ENCODE data around the gene C2orf68. TPM values are rescaled to one million over a fixed set of nuclear protein-coding genes. Genes with fewer than 3 reads are reported as not detected.

The C2orf68 gene
- total RNA-seq, 1 experiment from 2014 or later: 69.6 TPM

DNA sequence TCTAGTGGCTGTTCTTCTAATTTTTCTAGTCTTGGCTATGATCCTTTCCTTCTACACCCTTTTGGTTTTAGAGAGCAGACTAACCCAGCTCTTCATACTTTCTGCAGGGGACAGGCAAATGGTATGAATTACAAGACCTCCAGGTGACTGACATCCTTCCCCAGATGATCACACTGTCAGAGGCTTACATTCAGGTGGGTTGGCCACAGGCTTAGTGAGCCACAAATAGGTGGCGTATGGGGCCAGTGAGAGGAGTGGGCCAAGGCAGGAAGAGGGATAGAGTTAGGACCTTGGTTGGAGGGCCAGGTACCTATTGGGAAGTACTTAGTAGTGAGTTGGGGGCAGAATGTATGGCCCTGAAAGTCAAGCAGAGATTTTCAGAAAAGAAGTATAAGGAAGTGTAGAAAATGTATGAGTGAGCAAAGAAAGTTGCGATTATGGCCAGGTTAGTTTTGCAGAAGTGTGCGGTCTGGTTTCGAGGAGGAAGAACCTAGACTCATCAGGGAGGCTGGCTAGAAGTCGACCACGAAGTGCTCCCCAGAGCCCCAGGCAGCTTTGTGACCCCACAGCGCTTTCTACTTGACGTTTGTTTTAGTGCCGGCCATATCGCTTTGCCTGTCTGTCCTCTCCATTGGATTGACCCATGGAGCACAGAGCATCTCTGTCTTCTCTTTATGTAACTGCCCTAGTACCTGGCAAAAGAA lies 36.1 kb upstream of the C2orf68 start:
- POLR2A ChIA-PET: no interaction called here
- ATAC-seq (no peak), DNase-seq (ENCODE audit: low spot score) (no peak)
- peak overlapping the region; percentile 17; the same call in 1 of the 2 replicates for H3K27ac Mint-ChIP-seq
- no peaks in the 10 kb centered on the region for H3K4me1 Mint-ChIP-seq
- no peaks in the 10 kb centered on the region for H3K27me3 Mint-ChIP-seq (ENCODE audit: low read depth)
- peaks cover 75% of the 10 kb centered on the region for H3K36me3 Mint-ChIP-seq
- CTCF ChIA-PET: interaction anchor here (1.3 to 2.8 kb wide), 4 partner anchors 11 to 59 kb away, joined by 3 to 27 read pairs (median 7); partner anchors contain the start of gene C2orf68
- H3K9me3 Mint-ChIP-seq: no peaks in the 10 kb centered on the region
- H3K4me3 Mint-ChIP-seq: no peak overlapping the region
- TF ChIP-seq CBFB (CRISPR knock-in tag; IDR thresholded peaks at IDR 0.05; ENCODE audit: low read depth) (no peak), ESRRA (CRISPR knock-in tag; IDR thresholded peaks at IDR 0.05; ENCODE audit: borderline replicate concordance) (no peak), ZNF232 (CRISPR knock-in tag; IDR thresholded peaks at IDR 0.05) (no peak), ETV6 (CRISPR knock-in tag; IDR thresholded peaks at IDR 0.05) (no peak), ZNF138 (CRISPR knock-in tag; conservative IDR thresholded peaks at IDR 0.05) (no peak), ZNF423 (CRISPR knock-in tag; IDR thresholded peaks at IDR 0.05) (no peak), TP53 (CRISPR knock-in tag; IDR thresholded peaks at IDR 0.05) (no peak), CREB1 (CRISPR knock-in tag; IDR thresholded peaks at IDR 0.05) (no peak), SP1 (CRISPR knock-in tag; conservative IDR thresholded peaks at IDR 0.05) (no peak), GABPB1 (CRISPR knock-in tag; IDR thresholded peaks at IDR 0.05) (no peak)
- TF ChIP-seq, protein P1, sequence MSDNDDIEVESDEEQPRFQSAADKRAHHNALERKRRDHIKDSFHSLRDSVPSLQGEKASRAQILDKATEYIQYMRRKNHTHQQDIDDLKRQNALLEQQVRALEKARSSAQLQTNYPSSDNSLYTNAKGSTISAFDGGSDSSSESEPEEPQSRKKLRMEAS (CRISPR knock-in tag; IDR thresholded peaks at IDR 0.05): no peak
- TF ChIP-seq, protein P2, sequence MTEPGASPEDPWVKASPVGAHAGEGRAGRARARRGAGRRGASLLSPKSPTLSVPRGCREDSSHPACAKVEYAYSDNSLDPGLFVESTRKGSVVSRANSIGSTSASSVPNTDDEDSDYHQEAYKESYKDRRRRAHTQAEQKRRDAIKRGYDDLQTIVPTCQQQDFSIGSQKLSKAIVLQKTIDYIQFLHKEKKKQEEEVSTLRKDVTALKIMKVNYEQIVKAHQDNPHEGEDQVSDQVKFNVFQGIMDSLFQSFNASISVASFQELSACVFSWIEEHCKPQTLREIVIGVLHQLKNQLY (CRISPR knock-in tag; IDR thresholded peaks at IDR 0.05): no peak
- TF ChIP-seq, protein P3, sequence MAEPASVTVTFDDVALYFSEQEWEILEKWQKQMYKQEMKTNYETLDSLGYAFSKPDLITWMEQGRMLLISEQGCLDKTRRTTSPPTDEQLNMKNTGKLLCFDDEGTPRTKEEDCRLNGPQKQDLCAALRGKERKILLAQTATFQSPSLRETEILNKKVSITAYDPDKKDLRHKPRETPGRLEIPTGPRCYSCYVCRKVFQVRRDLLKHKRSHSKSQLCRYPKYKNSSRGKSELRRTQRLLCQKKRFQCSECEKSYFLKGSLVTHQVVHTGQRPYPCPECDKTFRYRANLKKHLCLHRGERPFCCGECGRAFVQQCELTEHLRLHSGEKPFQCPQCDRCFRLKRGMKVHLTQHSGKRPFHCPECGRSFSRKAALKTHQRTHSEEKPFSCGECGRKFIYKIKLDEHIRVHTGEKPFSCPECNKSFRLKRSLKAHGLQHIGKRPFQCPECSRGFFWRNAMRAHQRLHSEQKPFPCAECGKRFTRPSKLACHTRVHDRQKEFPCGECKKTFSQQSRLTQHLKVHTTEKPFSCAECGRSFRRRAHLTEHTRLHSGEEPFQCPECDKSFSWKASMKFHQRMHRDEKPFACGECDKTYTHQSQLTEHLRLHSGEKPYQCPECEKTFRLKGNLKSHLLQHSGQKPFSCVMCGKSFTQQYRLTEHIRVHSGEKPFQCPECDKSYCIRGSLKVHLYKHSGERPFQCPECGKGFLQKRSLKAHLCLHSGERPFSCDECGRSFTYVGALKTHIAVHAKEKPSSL (CRISPR knock-in tag; conservative IDR thresholded peaks at IDR 0.05): no peak
- TF ChIP-seq, protein P4, sequence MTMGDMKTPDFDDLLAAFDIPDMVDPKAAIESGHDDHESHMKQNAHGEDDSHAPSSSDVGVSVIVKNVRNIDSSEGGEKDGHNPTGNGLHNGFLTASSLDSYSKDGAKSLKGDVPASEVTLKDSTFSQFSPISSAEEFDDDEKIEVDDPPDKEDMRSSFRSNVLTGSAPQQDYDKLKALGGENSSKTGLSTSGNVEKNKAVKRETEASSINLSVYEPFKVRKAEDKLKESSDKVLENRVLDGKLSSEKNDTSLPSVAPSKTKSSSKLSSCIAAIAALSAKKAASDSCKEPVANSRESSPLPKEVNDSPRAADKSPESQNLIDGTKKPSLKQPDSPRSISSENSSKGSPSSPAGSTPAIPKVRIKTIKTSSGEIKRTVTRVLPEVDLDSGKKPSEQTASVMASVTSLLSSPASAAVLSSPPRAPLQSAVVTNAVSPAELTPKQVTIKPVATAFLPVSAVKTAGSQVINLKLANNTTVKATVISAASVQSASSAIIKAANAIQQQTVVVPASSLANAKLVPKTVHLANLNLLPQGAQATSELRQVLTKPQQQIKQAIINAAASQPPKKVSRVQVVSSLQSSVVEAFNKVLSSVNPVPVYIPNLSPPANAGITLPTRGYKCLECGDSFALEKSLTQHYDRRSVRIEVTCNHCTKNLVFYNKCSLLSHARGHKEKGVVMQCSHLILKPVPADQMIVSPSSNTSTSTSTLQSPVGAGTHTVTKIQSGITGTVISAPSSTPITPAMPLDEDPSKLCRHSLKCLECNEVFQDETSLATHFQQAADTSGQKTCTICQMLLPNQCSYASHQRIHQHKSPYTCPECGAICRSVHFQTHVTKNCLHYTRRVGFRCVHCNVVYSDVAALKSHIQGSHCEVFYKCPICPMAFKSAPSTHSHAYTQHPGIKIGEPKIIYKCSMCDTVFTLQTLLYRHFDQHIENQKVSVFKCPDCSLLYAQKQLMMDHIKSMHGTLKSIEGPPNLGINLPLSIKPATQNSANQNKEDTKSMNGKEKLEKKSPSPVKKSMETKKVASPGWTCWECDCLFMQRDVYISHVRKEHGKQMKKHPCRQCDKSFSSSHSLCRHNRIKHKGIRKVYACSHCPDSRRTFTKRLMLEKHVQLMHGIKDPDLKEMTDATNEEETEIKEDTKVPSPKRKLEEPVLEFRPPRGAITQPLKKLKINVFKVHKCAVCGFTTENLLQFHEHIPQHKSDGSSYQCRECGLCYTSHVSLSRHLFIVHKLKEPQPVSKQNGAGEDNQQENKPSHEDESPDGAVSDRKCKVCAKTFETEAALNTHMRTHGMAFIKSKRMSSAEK (CRISPR knock-in tag; IDR thresholded peaks at IDR 0.05; ENCODE audit: borderline replicate concordance): no peak
- TF ChIP-seq, protein P5, sequence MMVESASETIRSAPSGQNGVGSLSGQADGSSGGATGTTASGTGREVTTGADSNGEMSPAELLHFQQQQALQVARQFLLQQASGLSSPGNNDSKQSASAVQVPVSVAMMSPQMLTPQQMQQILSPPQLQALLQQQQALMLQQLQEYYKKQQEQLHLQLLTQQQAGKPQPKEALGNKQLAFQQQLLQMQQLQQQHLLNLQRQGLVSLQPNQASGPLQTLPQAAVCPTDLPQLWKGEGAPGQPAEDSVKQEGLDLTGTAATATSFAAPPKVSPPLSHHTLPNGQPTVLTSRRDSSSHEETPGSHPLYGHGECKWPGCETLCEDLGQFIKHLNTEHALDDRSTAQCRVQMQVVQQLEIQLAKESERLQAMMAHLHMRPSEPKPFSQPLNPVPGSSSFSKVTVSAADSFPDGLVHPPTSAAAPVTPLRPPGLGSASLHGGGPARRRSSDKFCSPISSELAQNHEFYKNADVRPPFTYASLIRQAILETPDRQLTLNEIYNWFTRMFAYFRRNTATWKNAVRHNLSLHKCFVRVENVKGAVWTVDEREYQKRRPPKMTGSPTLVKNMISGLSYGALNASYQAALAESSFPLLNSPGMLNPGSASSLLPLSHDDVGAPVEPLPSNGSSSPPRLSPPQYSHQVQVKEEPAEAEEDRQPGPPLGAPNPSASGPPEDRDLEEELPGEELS (CRISPR knock-in tag; IDR thresholded peaks at IDR 0.05): no peak
- TF ChIP-seq, protein P6, sequence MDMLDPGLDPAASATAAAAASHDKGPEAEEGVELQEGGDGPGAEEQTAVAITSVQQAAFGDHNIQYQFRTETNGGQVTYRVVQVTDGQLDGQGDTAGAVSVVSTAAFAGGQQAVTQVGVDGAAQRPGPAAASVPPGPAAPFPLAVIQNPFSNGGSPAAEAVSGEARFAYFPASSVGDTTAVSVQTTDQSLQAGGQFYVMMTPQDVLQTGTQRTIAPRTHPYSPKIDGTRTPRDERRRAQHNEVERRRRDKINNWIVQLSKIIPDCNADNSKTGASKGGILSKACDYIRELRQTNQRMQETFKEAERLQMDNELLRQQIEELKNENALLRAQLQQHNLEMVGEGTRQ (CRISPR knock-in tag; IDR thresholded peaks at IDR 0.05): no peak
- TF ChIP-seq, protein P7, sequence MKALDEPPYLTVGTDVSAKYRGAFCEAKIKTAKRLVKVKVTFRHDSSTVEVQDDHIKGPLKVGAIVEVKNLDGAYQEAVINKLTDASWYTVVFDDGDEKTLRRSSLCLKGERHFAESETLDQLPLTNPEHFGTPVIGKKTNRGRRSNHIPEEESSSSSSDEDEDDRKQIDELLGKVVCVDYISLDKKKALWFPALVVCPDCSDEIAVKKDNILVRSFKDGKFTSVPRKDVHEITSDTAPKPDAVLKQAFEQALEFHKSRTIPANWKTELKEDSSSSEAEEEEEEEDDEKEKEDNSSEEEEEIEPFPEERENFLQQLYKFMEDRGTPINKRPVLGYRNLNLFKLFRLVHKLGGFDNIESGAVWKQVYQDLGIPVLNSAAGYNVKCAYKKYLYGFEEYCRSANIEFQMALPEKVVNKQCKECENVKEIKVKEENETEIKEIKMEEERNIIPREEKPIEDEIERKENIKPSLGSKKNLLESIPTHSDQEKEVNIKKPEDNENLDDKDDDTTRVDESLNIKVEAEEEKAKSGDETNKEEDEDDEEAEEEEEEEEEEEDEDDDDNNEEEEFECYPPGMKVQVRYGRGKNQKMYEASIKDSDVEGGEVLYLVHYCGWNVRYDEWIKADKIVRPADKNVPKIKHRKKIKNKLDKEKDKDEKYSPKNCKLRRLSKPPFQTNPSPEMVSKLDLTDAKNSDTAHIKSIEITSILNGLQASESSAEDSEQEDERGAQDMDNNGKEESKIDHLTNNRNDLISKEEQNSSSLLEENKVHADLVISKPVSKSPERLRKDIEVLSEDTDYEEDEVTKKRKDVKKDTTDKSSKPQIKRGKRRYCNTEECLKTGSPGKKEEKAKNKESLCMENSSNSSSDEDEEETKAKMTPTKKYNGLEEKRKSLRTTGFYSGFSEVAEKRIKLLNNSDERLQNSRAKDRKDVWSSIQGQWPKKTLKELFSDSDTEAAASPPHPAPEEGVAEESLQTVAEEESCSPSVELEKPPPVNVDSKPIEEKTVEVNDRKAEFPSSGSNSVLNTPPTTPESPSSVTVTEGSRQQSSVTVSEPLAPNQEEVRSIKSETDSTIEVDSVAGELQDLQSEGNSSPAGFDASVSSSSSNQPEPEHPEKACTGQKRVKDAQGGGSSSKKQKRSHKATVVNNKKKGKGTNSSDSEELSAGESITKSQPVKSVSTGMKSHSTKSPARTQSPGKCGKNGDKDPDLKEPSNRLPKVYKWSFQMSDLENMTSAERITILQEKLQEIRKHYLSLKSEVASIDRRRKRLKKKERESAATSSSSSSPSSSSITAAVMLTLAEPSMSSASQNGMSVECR (CRISPR knock-in tag; IDR thresholded peaks at IDR 0.05; ENCODE audit: borderline replicate concordance): no peak
- TF ChIP-seq, protein P8, sequence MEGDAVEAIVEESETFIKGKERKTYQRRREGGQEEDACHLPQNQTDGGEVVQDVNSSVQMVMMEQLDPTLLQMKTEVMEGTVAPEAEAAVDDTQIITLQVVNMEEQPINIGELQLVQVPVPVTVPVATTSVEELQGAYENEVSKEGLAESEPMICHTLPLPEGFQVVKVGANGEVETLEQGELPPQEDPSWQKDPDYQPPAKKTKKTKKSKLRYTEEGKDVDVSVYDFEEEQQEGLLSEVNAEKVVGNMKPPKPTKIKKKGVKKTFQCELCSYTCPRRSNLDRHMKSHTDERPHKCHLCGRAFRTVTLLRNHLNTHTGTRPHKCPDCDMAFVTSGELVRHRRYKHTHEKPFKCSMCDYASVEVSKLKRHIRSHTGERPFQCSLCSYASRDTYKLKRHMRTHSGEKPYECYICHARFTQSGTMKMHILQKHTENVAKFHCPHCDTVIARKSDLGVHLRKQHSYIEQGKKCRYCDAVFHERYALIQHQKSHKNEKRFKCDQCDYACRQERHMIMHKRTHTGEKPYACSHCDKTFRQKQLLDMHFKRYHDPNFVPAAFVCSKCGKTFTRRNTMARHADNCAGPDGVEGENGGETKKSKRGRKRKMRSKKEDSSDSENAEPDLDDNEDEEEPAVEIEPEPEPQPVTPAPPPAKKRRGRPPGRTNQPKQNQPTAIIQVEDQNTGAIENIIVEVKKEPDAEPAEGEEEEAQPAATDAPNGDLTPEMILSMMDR (IDR thresholded peaks at IDR 0.05): no peak

Data from WTC11 (cell line).